ENCODE measurements around the gene MARCHF3. TPM values are rescaled to one million over a fixed set of nuclear protein-coding genes. Genes with fewer than 3 reads are reported as not detected.
A peak's percentile ranks its signal among the peaks of the same experiment; 100 is the strongest.
"Not testable (repeated sequence)": the region's sequence is repeated elsewhere in the genome, so short reads cannot be mapped to it uniquely, and the experiment has no call there.

MARCHF3 gene
- total and polyA plus RNA-seq, 3 experiments from 2014 or later = 1.9 to 2.9 (median 2.5) TPM

GRCh38 chr5:126846344-126846743, 184.0 kb downstream of the MARCHF3 start:
- H3K4me1 Mint-ChIP-seq = peaks cover 24 to 43% (median 31%) of the 10 kb centered on the region in 3 donors
- no peak for DNase-seq
- peak overlapping the region; percentile 6 for H3K27ac ChIP-seq (ENCODE audit: low read depth, low read length)

GRCh38 chr5:126845470-126846070, 184.8 kb downstream of the MARCHF3 start:
- H3K9me3 ChIP-seq (ENCODE audit: low read length); H3K36me3 ChIP-seq (ENCODE audit: insufficient read depth, low read length); H3K4me3 ChIP-seq (ENCODE audit: low read length); H3K36me3 Mint-ChIP-seq; H3K27me3 Mint-ChIP-seq; H3K9me3 Mint-ChIP-seq; CTCF ChIA-PET; H3K27me3 ChIP-seq (ENCODE audit: insufficient read depth, low read length, poor library complexity, severe bottlenecking): not testable (repeated sequence)
- peak in 3 of 5 donors; percentile 22 to 59 (median 51) for DNase-seq
- peak overlapping the region in 4 of 7 donors; percentile 10 to 66 (median 40) for H3K4me3 Mint-ChIP-seq
- peaks cover 19 to 35% (median 28%) of the 10 kb centered on the region in 3 donors for H3K4me1 Mint-ChIP-seq
- H3K27ac Mint-ChIP-seq = peak overlapping the region in 7 of 8 donors; percentile 73 to 92 (median 81)
- Histone ChIP-seq H3K27ac (ENCODE audit: low read depth, low read length) (peak overlapping the region; percentile 6), H3K4me1 (ENCODE audit: insufficient read depth, low read length) (peaks cover 10% of the 10 kb centered on the region)
- POLR2A ChIA-PET = interaction anchor here (0.6 to 1.1 kb wide), 6 partner anchors 9 to 384 kb away, joined by 3 to 4 read pairs (median 3); partner anchors contain the start of gene LMNB1

More at GRCh38 chr5:126846344-126846743, 184.0 kb downstream of the MARCHF3 start:
- peaks cover 16% of the 10 kb centered on the region for H3K4me1 ChIP-seq (ENCODE audit: insufficient read depth, low read length)
- peak overlapping the region in 3 of 8 donors; percentile 13 to 81 (median 73) for H3K27ac Mint-ChIP-seq
- H3K9me3 Mint-ChIP-seq = no peaks in the 10 kb centered on the region
- H3K36me3 Mint-ChIP-seq = peaks cover 0 to 2% (median 0%) of the 10 kb centered on the region in 3 donors
- no peaks in the 10 kb centered on the region for H3K27me3 Mint-ChIP-seq
- no peak overlapping the region for H3K4me3 ChIP-seq (ENCODE audit: low read length)
- H3K9me3 ChIP-seq (ENCODE audit: low read length) = no peaks in the 10 kb centered on the region
- POLR2A ChIA-PET = interaction anchor here (0.6 to 1.1 kb wide), 5 partner anchors 14 to 383 kb away, joined by 3 to 4 read pairs (median 3); partner anchors contain the start of gene LMNB1
- H3K27me3 ChIP-seq (ENCODE audit: insufficient read depth, low read length, poor library complexity, severe bottlenecking) = no peaks in the 10 kb centered on the region
- H3K36me3 ChIP-seq (ENCODE audit: insufficient read depth, low read length) = no peaks in the 10 kb centered on the region
- CTCF ChIA-PET = no interaction called here
- H3K4me3 Mint-ChIP-seq = peak overlapping the region in 1 of 7 donors; percentile 30

- peak overlapping the region in 2 of 7 donors; percentile 31 to 38 for H3K4me3 Mint-ChIP-seq
- H3K36me3 Mint-ChIP-seq; H3K4me3 ChIP-seq (ENCODE audit: low read length); POLR2A ChIA-PET; H3K9me3 Mint-ChIP-seq; H3K27me3 Mint-ChIP-seq; CTCF ChIA-PET; H3K27me3 ChIP-seq (ENCODE audit: insufficient read depth, low read length, poor library complexity, severe bottlenecking); H3K9me3 ChIP-seq (ENCODE audit: low read length); H3K27ac ChIP-seq (ENCODE audit: low read depth, low read length); DNase-seq; H3K36me3 ChIP-seq (ENCODE audit: insufficient read depth, low read length): not testable (repeated sequence)
- peak overlapping the region in 1 of 8 donors; percentile 43 for H3K27ac Mint-ChIP-seq
- peaks cover 10% of the 10 kb centered on the region for H3K4me1 ChIP-seq (ENCODE audit: insufficient read depth, low read length)
- H3K4me1 Mint-ChIP-seq = peaks cover 17 to 35% (median 28%) of the 10 kb centered on the region in 3 donors
Observed at GRCh38 chr5:126843375-126843774, 187.0 kb downstream of the MARCHF3 start.

- H3K27me3 ChIP-seq (ENCODE audit: insufficient read depth, low read length, poor library complexity, severe bottlenecking); DNase-seq; H3K4me1 ChIP-seq (ENCODE audit: insufficient read depth, low read length); H3K27ac ChIP-seq (ENCODE audit: low read depth, low read length); H3K4me3 Mint-ChIP-seq; POLR2A ChIA-PET; H3K9me3 ChIP-seq (ENCODE audit: low read length); H3K4me3 ChIP-seq (ENCODE audit: low read length); H3K36me3 ChIP-seq (ENCODE audit: insufficient read depth, low read length); CTCF ChIA-PET; H3K27me3 Mint-ChIP-seq; H3K9me3 Mint-ChIP-seq; H3K4me1 Mint-ChIP-seq: not testable (repeated sequence)
- peak overlapping the region in 1 of 8 donors; percentile 26 for H3K27ac Mint-ChIP-seq
- H3K36me3 Mint-ChIP-seq = peaks cover 0 to 29% (median 12%) of the 10 kb centered on the region in 3 donors
Observed at GRCh38 chr5:126839407-126839806, 191.0 kb downstream of the MARCHF3 start.

GRCh38 chr5:126837906-126838539, 192.3 kb downstream of the MARCHF3 start:
- H3K36me3 Mint-ChIP-seq = peaks cover 7 to 42% (median 16%) of the 10 kb centered on the region in 3 donors
- H3K4me1 Mint-ChIP-seq = no peaks in the 10 kb centered on the region
- no peaks in the 10 kb centered on the region for H3K27me3 Mint-ChIP-seq
- no peak overlapping the region for H3K27ac Mint-ChIP-seq
- H3K9me3 Mint-ChIP-seq = no peaks in the 10 kb centered on the region
- ChIA-PET POLR2A (no interaction called here), CTCF (interaction anchor here (1.0 to 1.2 kb wide), 2 partner anchors 60 to 244 kb away, joined by 3 read pairs; no protein-coding TSS in a partner anchor)
- Histone ChIP-seq H3K9me3 (ENCODE audit: low read length) (no peaks in the 10 kb centered on the region), H3K27ac (ENCODE audit: low read depth, low read length) (no peak overlapping the region), H3K4me3 (ENCODE audit: low read length) (no peak overlapping the region), H3K36me3 (ENCODE audit: insufficient read depth, low read length) (no peaks in the 10 kb centered on the region), H3K27me3 (ENCODE audit: insufficient read depth, low read length, poor library complexity, severe bottlenecking) (no peaks in the 10 kb centered on the region), H3K4me1 (ENCODE audit: insufficient read depth, low read length) (no peaks in the 10 kb centered on the region)
- DNase-seq = no peak
- H3K4me3 Mint-ChIP-seq = no peak overlapping the region

GRCh38 chr5:126837242-126837641, 193.1 kb downstream of the MARCHF3 start:
- DNase-seq = no peak
- Histone ChIP-seq H3K27me3 (ENCODE audit: insufficient read depth, low read length, poor library complexity, severe bottlenecking) (no peaks in the 10 kb centered on the region), H3K36me3 (ENCODE audit: insufficient read depth, low read length) (no peaks in the 10 kb centered on the region), H3K4me1 (ENCODE audit: insufficient read depth, low read length) (no peaks in the 10 kb centered on the region), H3K27ac (ENCODE audit: low read depth, low read length) (no peak overlapping the region), H3K9me3 (ENCODE audit: low read length) (no peaks in the 10 kb centered on the region), H3K4me3 (ENCODE audit: low read length) (no peak overlapping the region)
- peaks cover 7 to 47% (median 16%) of the 10 kb centered on the region in 3 donors for H3K36me3 Mint-ChIP-seq
- no peaks in the 10 kb centered on the region for H3K9me3 Mint-ChIP-seq
- CTCF ChIA-PET = interaction anchor here (1.0 to 2.1 kb wide), 3 partner anchors 59 to 243 kb away, joined by 3 to 4 read pairs (median 3); partner anchors contain the start of gene C5orf63
- no peaks in the 10 kb centered on the region for H3K4me1 Mint-ChIP-seq
- H3K27me3 Mint-ChIP-seq = no peaks in the 10 kb centered on the region
- H3K27ac Mint-ChIP-seq = no peak overlapping the region
- no peak overlapping the region for H3K4me3 Mint-ChIP-seq
- POLR2A ChIA-PET = no interaction called here

- Mint-ChIP-seq H3K27ac (no peak overlapping the region), H3K36me3 (peaks cover 7 to 47% (median 16%) of the 10 kb centered on the region in 3 donors), H3K4me3 (no peak overlapping the region), H3K4me1 (no peaks in the 10 kb centered on the region), H3K27me3 (no peaks in the 10 kb centered on the region), H3K9me3 (no peaks in the 10 kb centered on the region)
- H3K9me3 ChIP-seq (ENCODE audit: low read length) = no peaks in the 10 kb centered on the region
- H3K4me1 ChIP-seq (ENCODE audit: insufficient read depth, low read length) = no peaks in the 10 kb centered on the region
- H3K36me3 ChIP-seq (ENCODE audit: insufficient read depth, low read length) = no peaks in the 10 kb centered on the region
- CTCF ChIA-PET = interaction anchor here (1.2 to 2.1 kb wide), 2 partner anchors 236 to 242 kb away, joined by 3 to 4 read pairs; partner anchors contain the start of gene C5orf63
- POLR2A ChIA-PET = no interaction called here
- H3K27me3 ChIP-seq (ENCODE audit: insufficient read depth, low read length, poor library complexity, severe bottlenecking) = no peaks in the 10 kb centered on the region
- H3K4me3 ChIP-seq (ENCODE audit: low read length) = no peak overlapping the region
- H3K27ac ChIP-seq (ENCODE audit: low read depth, low read length) = no peak overlapping the region
- DNase-seq = no peak
Observed at GRCh38 chr5:126836778-126837177, 193.6 kb downstream of the MARCHF3 start.

GRCh38 chr5:126831156-126831555, 199.2 kb downstream of the MARCHF3 start:
- CTCF ChIA-PET = interaction anchor here (1.7 kb wide), 1 partner anchor 28 kb away, joined by 3 read pairs; no protein-coding TSS in a partner anchor
- POLR2A ChIA-PET = no interaction called here
- Histone ChIP-seq H3K4me1 (ENCODE audit: insufficient read depth, low read length) (no peaks in the 10 kb centered on the region), H3K4me3 (ENCODE audit: low read length) (no peak overlapping the region), H3K27me3 (ENCODE audit: insufficient read depth, low read length, poor library complexity, severe bottlenecking) (no peaks in the 10 kb centered on the region), H3K9me3 (ENCODE audit: low read length) (no peaks in the 10 kb centered on the region), H3K36me3 (ENCODE audit: insufficient read depth, low read length) (peaks cover 8% of the 10 kb centered on the region), H3K27ac (ENCODE audit: low read depth, low read length) (no peak overlapping the region)
- H3K4me1 Mint-ChIP-seq = peaks cover 0 to 4% (median 0%) of the 10 kb centered on the region in 3 donors
- no peaks in the 10 kb centered on the region for H3K9me3 Mint-ChIP-seq
- H3K27me3 Mint-ChIP-seq = no peaks in the 10 kb centered on the region
- H3K4me3 Mint-ChIP-seq = no peak overlapping the region
- H3K36me3 Mint-ChIP-seq = peaks cover 23 to 76% (median 27%) of the 10 kb centered on the region in 3 donors
- H3K27ac Mint-ChIP-seq = no peak overlapping the region
- no peak for DNase-seq
